Endodermal cell (in vitro differentiated cells): ENCODE results near the gene NFATC1. TPM values are rescaled to one million over a fixed set of nuclear protein-coding genes. Genes with fewer than 3 reads are reported as not detected.

Experiments used
- DNase-seq: peaks from one replicate; pipeline ENCODE4 v3.0.0-alpha.2; 2017
- H3K27ac ChIP-seq: 2 replicates; pipeline ENCODE4 v1.5.1; 2013; ENCODE audit warnings: mild to moderate bottlenecking, low read depth, low read length, moderate library complexity
- H3K27me3 ChIP-seq: 2 replicates; pipeline ENCODE4 v1.6.1; 2013; ENCODE audit warnings: mild to moderate bottlenecking, low read length, moderate library complexity; ENCODE audit not compliant: insufficient read depth, control insufficient read depth, poor library complexity, severe bottlenecking
- H3K36me3 ChIP-seq: 2 replicates; pipeline ENCODE4 v1.7.0; 2013; ENCODE audit warnings: mild to moderate bottlenecking, low read length, moderate library complexity; ENCODE audit not compliant: control insufficient read depth, insufficient read depth
- H3K4me1 ChIP-seq: one replicate; pipeline ENCODE4 v1.7.0; 2013; ENCODE audit warnings: low read length; ENCODE audit not compliant: control insufficient read depth, insufficient read depth
- H3K4me3 ChIP-seq: 2 replicates; pipeline ENCODE4 v1.5.1; 2013; ENCODE audit warnings: mild to moderate bottlenecking, low read length, moderate library complexity
- H3K9ac ChIP-seq: 2 replicates; pipeline ENCODE4 v1.6.1; 2013; ENCODE audit warnings: mild to moderate bottlenecking, low read length, moderate library complexity; ENCODE audit not compliant: poor library complexity, severe bottlenecking; ENCODE audit errors: extremely low read depth
- H3K9me3 ChIP-seq: 2 replicates; pipeline ENCODE4 v1.6.1; 2013; ENCODE audit warnings: mild to moderate bottlenecking, low read length, moderate library complexity; ENCODE audit not compliant: control insufficient read depth
- H3K27ac Mint-ChIP-seq: 2 replicates; pipeline ENCODE4 v1.8.0; 2020; ENCODE audit warnings: mixed read lengths
- H3K27me3 Mint-ChIP-seq: 2 replicates; pipeline ENCODE4 v1.8.0; 2021; ENCODE audit warnings: mild to moderate bottlenecking, mixed read lengths; ENCODE audit not compliant: insufficient read depth
- H3K36me3 Mint-ChIP-seq: 2 replicates; pipeline ENCODE4 v1.8.0; 2020; ENCODE audit warnings: low read depth, mixed read lengths
- H3K4me1 Mint-ChIP-seq: 2 replicates; pipeline ENCODE4 v1.8.0; 2020; ENCODE audit warnings: mixed read lengths
- H3K4me3 Mint-ChIP-seq: 2 replicates; pipeline ENCODE4 v1.8.0; 2020; ENCODE audit warnings: mild to moderate bottlenecking, moderate library complexity, mixed read lengths
- H3K9me3 Mint-ChIP-seq: 2 replicates; pipeline ENCODE4 v1.8.0; 2020; ENCODE audit warnings: mild to moderate bottlenecking, mixed read lengths
- WGBS, 2 experiments: methylation state at CpG; one replicate each; pipeline versions ENCODE4 v1.1.5 to v1.1.7; 2013; ENCODE audit warnings: missing lambda C conversion rate in 2 of 2, mixed read lengths in 1 of 2; ENCODE audit not compliant: insufficient coverage in 1 of 2, insufficient read length in 1 of 2; 5-methylcytosine and 5-hydroxymethylcytosine counted together
- total RNA-seq, 2 donors: library from RNA; stranded (reverse); fragmentation: NEBNext Ultra II Directional in 1 of 2; extraction: Animal tissue kit (Norgen Biotek cat#: 25700) in 1 of 2; gene quantifications; 2 replicates in 1 of 2; 3 replicates in 1 of 2; pipeline ENCODE4 v1.2.1, GENCODE V29; 2021
- TF ChIP-seq, protein P1 (sequence below): fragments of 200-600 bp; sonication (generic); conservative IDR thresholded peaks from 2 replicates; pipeline ENCODE4 v1.5.0; 2021; ENCODE audit warnings: antibody characterized with exemption, mild to moderate bottlenecking

NFATC1 gene
- total RNA-seq, 2 donors from 2014 or later = 23.4 to 32.5 TPM

DNA sequence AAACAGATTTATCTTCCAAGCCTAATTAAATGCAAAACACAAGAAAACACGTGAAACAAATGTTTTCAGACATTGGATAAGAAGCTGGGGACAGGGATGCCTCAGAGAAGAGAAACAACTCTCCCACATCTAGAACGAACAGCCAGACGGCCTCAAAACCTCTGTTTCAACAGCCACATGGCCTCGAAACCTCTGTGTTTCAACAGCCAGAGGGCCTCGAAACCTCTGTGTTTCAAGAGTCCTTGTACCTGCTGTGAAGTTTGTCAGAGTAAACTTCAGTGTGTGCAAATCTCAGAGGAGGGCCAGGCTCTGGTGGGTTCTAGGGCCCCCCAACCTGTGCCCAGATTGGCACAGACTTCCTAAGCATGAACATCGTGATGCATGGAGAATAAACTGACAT, 43.3 kb upstream of the NFATC1 start:
- 65 to 69% methylated on average over 5 to 6 of the region's 6 CpGs for WGBS, 2 experiments
- peak; percentile 33 for DNase-seq
- H3K4me1 ChIP-seq = no peaks in the 10 kb centered on the region
- no peaks in the 10 kb centered on the region for H3K9me3 ChIP-seq
- H3K36me3 ChIP-seq = no peaks in the 10 kb centered on the region
- no peaks in the 10 kb centered on the region for H3K27me3 Mint-ChIP-seq
- peaks cover 7% of the 10 kb centered on the region for H3K4me1 Mint-ChIP-seq
- TF ChIP-seq, protein P1, sequence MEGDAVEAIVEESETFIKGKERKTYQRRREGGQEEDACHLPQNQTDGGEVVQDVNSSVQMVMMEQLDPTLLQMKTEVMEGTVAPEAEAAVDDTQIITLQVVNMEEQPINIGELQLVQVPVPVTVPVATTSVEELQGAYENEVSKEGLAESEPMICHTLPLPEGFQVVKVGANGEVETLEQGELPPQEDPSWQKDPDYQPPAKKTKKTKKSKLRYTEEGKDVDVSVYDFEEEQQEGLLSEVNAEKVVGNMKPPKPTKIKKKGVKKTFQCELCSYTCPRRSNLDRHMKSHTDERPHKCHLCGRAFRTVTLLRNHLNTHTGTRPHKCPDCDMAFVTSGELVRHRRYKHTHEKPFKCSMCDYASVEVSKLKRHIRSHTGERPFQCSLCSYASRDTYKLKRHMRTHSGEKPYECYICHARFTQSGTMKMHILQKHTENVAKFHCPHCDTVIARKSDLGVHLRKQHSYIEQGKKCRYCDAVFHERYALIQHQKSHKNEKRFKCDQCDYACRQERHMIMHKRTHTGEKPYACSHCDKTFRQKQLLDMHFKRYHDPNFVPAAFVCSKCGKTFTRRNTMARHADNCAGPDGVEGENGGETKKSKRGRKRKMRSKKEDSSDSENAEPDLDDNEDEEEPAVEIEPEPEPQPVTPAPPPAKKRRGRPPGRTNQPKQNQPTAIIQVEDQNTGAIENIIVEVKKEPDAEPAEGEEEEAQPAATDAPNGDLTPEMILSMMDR = no peak
- no peak overlapping the region for H3K4me3 ChIP-seq
- H3K27ac ChIP-seq = no peak overlapping the region
- H3K9me3 Mint-ChIP-seq = no peaks in the 10 kb centered on the region
- no peak overlapping the region for H3K27ac Mint-ChIP-seq
- no peaks in the 10 kb centered on the region for H3K27me3 ChIP-seq
- no peak overlapping the region for H3K9ac ChIP-seq
- H3K4me3 Mint-ChIP-seq = no peak overlapping the region
- peaks cover 30% of the 10 kb centered on the region for H3K36me3 Mint-ChIP-seq

DNA sequence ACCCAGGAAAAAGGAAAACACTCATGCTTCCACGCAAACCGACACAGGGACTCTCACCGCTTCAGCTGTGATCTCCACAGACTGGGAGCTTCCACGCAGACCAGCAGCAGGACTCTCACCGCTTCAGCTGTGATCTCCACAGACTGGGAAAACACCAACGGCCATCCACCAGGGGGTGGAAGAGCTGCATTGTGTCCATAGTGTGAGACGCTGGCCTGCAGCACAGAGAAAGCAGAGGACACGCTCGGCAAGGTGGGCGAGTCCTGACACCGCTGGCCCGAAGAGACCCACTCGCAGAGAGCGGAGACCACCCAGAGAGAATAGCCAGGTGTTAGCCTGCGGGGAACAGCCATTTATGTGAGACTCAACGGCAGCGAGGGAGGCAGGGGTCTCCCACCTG, 42.5 kb upstream of the NFATC1 start:
- Mint-ChIP-seq H3K4me1 (peaks cover 7% of the 10 kb centered on the region), H3K27ac (peak overlapping the region; percentile 29), H3K36me3 (peaks cover 22% of the 10 kb centered on the region), H3K27me3 (no peaks in the 10 kb centered on the region), H3K4me3 (no peak overlapping the region), H3K9me3 (no peaks in the 10 kb centered on the region)
- no peaks in the 10 kb centered on the region for H3K36me3 ChIP-seq
- H3K27ac ChIP-seq = no peak overlapping the region
- H3K27me3 ChIP-seq = no peaks in the 10 kb centered on the region
- H3K4me3 ChIP-seq = no peak overlapping the region
- TF ChIP-seq, protein P1 = peak; percentile 72
- DNase-seq = peak; percentile 84
- H3K9me3 ChIP-seq = no peaks in the 10 kb centered on the region
- WGBS, 2 experiments = 88 to 91% methylated on average over 16 to 17 of the region's 17 CpGs
- H3K4me1 ChIP-seq = no peaks in the 10 kb centered on the region
- H3K9ac ChIP-seq = no peak overlapping the region

GRCh38 chr18:79354350-79354749, 41.4 kb upstream of the NFATC1 start:
- Histone ChIP-seq H3K9me3 (no peaks in the 10 kb centered on the region), H3K4me1 (no peaks in the 10 kb centered on the region), H3K4me3 (no peak overlapping the region), H3K27ac (no peak overlapping the region), H3K36me3 (peaks cover under 1% of the 10 kb centered on the region), H3K27me3 (no peaks in the 10 kb centered on the region), H3K9ac (no peak overlapping the region)
- H3K27ac Mint-ChIP-seq = no peak overlapping the region
- H3K4me3 Mint-ChIP-seq = no peak overlapping the region
- peaks cover 7% of the 10 kb centered on the region for H3K4me1 Mint-ChIP-seq
- H3K9me3 Mint-ChIP-seq = no peaks in the 10 kb centered on the region
- DNase-seq = peak; percentile 17
- 97 to 100% methylated on average over 4 to 7 of the region's 8 CpGs for WGBS, 2 experiments
- H3K27me3 Mint-ChIP-seq = no peaks in the 10 kb centered on the region
- TF ChIP-seq, protein P1 = no peak
- H3K36me3 Mint-ChIP-seq = peaks cover 19% of the 10 kb centered on the region
